ENCODE data around the gene BCL2L14.
A peak's percentile ranks its signal among the peaks of the same experiment; 100 is the strongest.

DNA sequence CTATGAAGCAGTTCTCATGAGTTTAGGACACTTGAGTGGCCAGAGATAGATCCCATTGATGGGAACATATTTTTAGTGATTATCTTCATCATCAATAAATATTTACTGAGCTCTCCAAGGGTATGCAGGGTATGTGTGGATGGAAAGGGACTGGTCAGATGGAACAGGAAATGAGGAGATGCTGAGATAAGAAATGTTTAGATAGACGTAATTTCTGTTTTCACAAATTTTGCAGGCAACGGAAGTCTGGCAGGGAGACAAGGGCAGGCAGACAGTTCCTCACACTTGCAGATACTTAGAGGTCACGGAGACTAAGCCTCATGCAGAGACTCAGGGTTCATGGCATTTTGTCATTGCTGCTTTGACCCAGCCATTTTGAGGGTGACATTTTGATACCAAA lies 24.3 kb downstream of the BCL2L14 start:
- no peak for TF ChIP-seq PBX3 (CRISPR knock-in tag; IDR thresholded peaks at IDR 0.05; ENCODE audit: borderline replicate concordance)
- TF ChIP-seq, protein P1, sequence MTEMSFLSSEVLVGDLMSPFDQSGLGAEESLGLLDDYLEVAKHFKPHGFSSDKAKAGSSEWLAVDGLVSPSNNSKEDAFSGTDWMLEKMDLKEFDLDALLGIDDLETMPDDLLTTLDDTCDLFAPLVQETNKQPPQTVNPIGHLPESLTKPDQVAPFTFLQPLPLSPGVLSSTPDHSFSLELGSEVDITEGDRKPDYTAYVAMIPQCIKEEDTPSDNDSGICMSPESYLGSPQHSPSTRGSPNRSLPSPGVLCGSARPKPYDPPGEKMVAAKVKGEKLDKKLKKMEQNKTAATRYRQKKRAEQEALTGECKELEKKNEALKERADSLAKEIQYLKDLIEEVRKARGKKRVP (CRISPR knock-in tag; IDR thresholded peaks at IDR 0.05), result no peak
- TF ChIP-seq SALL1 (CRISPR knock-in tag; IDR thresholded peaks at IDR 0.05), result no peak
- TF ChIP-seq NR2F6 (IDR thresholded peaks at IDR 0.05), result 0 out of 2 replicates have a peak, but pooled peaks have one; percentile 11
- TF ChIP-seq NR2F6 (CRISPR knock-in tag; IDR thresholded peaks at IDR 0.05), result peak; percentile 45; the same call in 1 of the 2 replicates
- TF ChIP-seq FOXP4 (CRISPR knock-in tag; IDR thresholded peaks at IDR 0.05), result peak; percentile 39
- no peak for TF ChIP-seq ZSCAN30 (CRISPR knock-in tag; IDR thresholded peaks at IDR 0.05)
- TF ChIP-seq ZBTB21 (CRISPR knock-in tag; IDR thresholded peaks at IDR 0.05), result no peak
- no peak for TF ChIP-seq ZNF143 (CRISPR knock-in tag; IDR thresholded peaks at IDR 0.05)
- TF ChIP-seq NFKB2 (CRISPR knock-in tag; IDR thresholded peaks at IDR 0.05; ENCODE audit: borderline replicate concordance), result no peak
- TF ChIP-seq, protein P2, sequence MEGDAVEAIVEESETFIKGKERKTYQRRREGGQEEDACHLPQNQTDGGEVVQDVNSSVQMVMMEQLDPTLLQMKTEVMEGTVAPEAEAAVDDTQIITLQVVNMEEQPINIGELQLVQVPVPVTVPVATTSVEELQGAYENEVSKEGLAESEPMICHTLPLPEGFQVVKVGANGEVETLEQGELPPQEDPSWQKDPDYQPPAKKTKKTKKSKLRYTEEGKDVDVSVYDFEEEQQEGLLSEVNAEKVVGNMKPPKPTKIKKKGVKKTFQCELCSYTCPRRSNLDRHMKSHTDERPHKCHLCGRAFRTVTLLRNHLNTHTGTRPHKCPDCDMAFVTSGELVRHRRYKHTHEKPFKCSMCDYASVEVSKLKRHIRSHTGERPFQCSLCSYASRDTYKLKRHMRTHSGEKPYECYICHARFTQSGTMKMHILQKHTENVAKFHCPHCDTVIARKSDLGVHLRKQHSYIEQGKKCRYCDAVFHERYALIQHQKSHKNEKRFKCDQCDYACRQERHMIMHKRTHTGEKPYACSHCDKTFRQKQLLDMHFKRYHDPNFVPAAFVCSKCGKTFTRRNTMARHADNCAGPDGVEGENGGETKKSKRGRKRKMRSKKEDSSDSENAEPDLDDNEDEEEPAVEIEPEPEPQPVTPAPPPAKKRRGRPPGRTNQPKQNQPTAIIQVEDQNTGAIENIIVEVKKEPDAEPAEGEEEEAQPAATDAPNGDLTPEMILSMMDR (CRISPR knock-in tag; IDR thresholded peaks at IDR 0.05), result no peak
- TF ChIP-seq ADNP (CRISPR knock-in tag; IDR thresholded peaks at IDR 0.05), result no peak
- TF ChIP-seq, protein P3, sequence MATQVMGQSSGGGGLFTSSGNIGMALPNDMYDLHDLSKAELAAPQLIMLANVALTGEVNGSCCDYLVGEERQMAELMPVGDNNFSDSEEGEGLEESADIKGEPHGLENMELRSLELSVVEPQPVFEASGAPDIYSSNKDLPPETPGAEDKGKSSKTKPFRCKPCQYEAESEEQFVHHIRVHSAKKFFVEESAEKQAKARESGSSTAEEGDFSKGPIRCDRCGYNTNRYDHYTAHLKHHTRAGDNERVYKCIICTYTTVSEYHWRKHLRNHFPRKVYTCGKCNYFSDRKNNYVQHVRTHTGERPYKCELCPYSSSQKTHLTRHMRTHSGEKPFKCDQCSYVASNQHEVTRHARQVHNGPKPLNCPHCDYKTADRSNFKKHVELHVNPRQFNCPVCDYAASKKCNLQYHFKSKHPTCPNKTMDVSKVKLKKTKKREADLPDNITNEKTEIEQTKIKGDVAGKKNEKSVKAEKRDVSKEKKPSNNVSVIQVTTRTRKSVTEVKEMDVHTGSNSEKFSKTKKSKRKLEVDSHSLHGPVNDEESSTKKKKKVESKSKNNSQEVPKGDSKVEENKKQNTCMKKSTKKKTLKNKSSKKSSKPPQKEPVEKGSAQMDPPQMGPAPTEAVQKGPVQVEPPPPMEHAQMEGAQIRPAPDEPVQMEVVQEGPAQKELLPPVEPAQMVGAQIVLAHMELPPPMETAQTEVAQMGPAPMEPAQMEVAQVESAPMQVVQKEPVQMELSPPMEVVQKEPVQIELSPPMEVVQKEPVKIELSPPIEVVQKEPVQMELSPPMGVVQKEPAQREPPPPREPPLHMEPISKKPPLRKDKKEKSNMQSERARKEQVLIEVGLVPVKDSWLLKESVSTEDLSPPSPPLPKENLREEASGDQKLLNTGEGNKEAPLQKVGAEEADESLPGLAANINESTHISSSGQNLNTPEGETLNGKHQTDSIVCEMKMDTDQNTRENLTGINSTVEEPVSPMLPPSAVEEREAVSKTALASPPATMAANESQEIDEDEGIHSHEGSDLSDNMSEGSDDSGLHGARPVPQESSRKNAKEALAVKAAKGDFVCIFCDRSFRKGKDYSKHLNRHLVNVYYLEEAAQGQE (IDR thresholded peaks at IDR 0.05; ENCODE audit: borderline replicate concordance in 1 of 2, low read depth in 1 of 2, low read length in 2 of 2), result no peak
- no peak for TF ChIP-seq HMGA1 (CRISPR knock-in tag; conservative IDR thresholded peaks at IDR 0.05)
- no peak for TF ChIP-seq POLR2AphosphoS5 (IDR thresholded peaks at IDR 0.05; ENCODE audit: low read depth, low read length)
